ENCODE results near the gene FYN. TPM values are rescaled to one million over a fixed set of nuclear protein-coding genes. Genes with fewer than 3 reads are reported as not detected.

The FYN gene
- total and polyA plus RNA-seq, 2 of the 4 experiments (the other 2 are of a cell fraction): 30.8 to 36.4 TPM

DNA sequence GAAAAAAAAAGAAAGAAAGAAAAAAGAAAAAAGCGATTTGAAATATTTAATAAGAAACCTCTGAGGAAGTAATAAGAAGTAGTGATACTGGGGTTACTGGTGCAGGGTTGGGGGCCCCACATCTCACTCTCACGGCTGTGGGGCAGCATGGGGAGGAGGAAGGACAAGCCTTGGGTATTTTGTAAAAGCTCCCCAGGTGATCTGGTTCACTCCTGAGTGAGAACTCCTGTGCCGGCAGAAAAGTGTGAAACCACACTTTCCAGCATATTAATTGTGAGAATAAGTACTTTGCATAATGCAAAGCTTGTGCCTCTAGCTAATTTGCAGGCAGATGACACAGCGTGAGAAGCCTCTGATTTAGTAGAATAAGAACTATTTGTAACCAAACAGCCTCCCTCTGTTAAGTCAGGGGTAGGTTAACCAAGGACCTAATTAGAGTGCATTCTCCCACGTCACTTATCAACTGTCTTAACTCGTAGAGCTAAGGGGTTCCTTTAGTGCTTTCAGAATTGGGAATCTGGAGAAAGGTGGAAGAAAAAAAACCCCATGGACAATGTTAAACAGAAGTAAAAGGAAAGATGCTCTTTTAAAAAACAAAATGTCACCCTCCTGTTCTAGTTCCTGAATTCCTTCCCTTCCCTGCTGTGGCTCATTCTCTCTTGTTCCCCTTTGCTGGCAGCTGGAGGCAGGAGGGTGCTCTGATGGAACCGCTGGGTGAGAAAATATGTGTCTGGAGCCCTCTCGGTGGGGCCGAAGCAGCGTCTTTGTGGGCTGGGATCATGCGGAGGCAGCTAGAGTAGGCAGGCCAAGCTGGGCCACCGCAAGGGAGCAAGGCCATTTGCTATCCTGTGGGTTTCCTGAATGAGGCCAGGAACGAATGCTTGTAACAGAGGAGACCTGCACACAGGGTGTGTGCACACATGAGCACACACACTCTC lies 108.7 kb downstream of the FYN start:
- H2AK9ac ChIP-seq (replicated peaks; ENCODE audit: low read depth, low read length, poor library complexity): no peak overlapping the region
- peaks cover 33% of the 10 kb centered on the region for H3K4me1 ChIP-seq (ENCODE audit: control insufficient read depth, insufficient read depth, low read length)
- H3K14ac ChIP-seq (replicated peaks; ENCODE audit: low read depth, low read length): peak overlapping the region; percentile 4; the same call in 1 of the 2 replicates
- H3K36me3 ChIP-seq (ENCODE audit: control insufficient read depth, insufficient read depth, low read length): no peaks in the 10 kb centered on the region
- H4K8ac ChIP-seq (ENCODE audit: low read depth in 2 of 2, low read length in 2 of 2): peak overlapping the region in 1 of 2 experiments; percentile 30; a peak in 2 of 4 replicates
- H3K23ac ChIP-seq (ENCODE audit: low read depth, low read length): no peak overlapping the region
- H3K9me1 ChIP-seq (ENCODE audit: insufficient read depth, low read length): no peaks in the 10 kb centered on the region
- no peak for ATAC-seq (ENCODE audit: low read depth)
- H4K91ac ChIP-seq (ENCODE audit: insufficient read depth, low read depth, low read length): peak overlapping the region; percentile 58; the same call in 1 of the 2 replicates
- in situ Hi-C loops (cut with MboI; ENCODE audit: low sequenced_read_pairs) (no loop called here), intact Hi-C loops (cut with micrococcal nuclease) (no loop called here), dilution Hi-C loops (cut with HindIII; ENCODE audit: low sequenced_read_pairs, unreplicated experiment) (no loop called here)
- DNase-seq: no peak
- no peaks in the 10 kb centered on the region for H3K27me3 ChIP-seq (ENCODE audit: control insufficient read depth, insufficient read depth, low read length)
- peak overlapping the region; percentile 12 for H2BK5ac ChIP-seq (ENCODE audit: low read depth, low read length, poor library complexity, severe bottlenecking)
- H3K79me1 ChIP-seq (ENCODE audit: low read depth in 1 of 2, low read length in 2 of 2): peaks cover 17 to 23% of the 10 kb centered on the region in 2 experiments
- no peaks in the 10 kb centered on the region for H3K9me3 ChIP-seq (ENCODE audit: control insufficient read depth, insufficient read depth, low read length)
- POLR2A ChIA-PET (ENCODE audit: unreplicated experiment): no interaction called here
- H2AFZ ChIP-seq (replicated peaks; ENCODE audit: low read length, poor library complexity): peak overlapping the region; percentile 2
- no peak overlapping the region for H3K4me3 ChIP-seq (ENCODE audit: insufficient read depth, low read depth, low read length)
- no peak overlapping the region for H3K27ac ChIP-seq (ENCODE audit: insufficient read depth, low read length)
- no peak for TF ChIP-seq MXI1 (IDR thresholded peaks at IDR 0.05; ENCODE audit: borderline replicate concordance, low read depth, low read length)
- TF ChIP-seq CEBPB (IDR thresholded peaks at IDR 0.05; ENCODE audit: low read depth, low read length): no peak
- TF ChIP-seq, protein P1, sequence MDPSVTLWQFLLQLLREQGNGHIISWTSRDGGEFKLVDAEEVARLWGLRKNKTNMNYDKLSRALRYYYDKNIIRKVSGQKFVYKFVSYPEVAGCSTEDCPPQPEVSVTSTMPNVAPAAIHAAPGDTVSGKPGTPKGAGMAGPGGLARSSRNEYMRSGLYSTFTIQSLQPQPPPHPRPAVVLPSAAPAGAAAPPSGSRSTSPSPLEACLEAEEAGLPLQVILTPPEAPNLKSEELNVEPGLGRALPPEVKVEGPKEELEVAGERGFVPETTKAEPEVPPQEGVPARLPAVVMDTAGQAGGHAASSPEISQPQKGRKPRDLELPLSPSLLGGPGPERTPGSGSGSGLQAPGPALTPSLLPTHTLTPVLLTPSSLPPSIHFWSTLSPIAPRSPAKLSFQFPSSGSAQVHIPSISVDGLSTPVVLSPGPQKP (IDR thresholded peaks at IDR 0.05; ENCODE audit: borderline replicate concordance, low read depth, low read length): no peak
- no peak for TF ChIP-seq MAZ (IDR thresholded peaks at IDR 0.05; ENCODE audit: borderline replicate concordance, low read depth, low read length)
- no peak for TF ChIP-seq BHLHE40 (IDR thresholded peaks at IDR 0.05; ENCODE audit: low read depth, low read length)
- TF ChIP-seq NFE2L2 (IDR thresholded peaks at IDR 0.05; ENCODE audit: low read depth, low read length): no peak
- TF ChIP-seq CHD1 (IDR thresholded peaks at IDR 0.05; ENCODE audit: low read depth, low read length): no peak
- no peak for TF ChIP-seq RAD21 (IDR thresholded peaks at IDR 0.05; ENCODE audit: low read length)
- TF ChIP-seq, protein P2, sequence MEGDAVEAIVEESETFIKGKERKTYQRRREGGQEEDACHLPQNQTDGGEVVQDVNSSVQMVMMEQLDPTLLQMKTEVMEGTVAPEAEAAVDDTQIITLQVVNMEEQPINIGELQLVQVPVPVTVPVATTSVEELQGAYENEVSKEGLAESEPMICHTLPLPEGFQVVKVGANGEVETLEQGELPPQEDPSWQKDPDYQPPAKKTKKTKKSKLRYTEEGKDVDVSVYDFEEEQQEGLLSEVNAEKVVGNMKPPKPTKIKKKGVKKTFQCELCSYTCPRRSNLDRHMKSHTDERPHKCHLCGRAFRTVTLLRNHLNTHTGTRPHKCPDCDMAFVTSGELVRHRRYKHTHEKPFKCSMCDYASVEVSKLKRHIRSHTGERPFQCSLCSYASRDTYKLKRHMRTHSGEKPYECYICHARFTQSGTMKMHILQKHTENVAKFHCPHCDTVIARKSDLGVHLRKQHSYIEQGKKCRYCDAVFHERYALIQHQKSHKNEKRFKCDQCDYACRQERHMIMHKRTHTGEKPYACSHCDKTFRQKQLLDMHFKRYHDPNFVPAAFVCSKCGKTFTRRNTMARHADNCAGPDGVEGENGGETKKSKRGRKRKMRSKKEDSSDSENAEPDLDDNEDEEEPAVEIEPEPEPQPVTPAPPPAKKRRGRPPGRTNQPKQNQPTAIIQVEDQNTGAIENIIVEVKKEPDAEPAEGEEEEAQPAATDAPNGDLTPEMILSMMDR (conservative IDR thresholded peaks at IDR 0.05; ENCODE audit: low read depth, low read length): no peak
- no peak for TF ChIP-seq MAFK (IDR thresholded peaks at IDR 0.05; ENCODE audit: low read depth, low read length)
- H4K5ac ChIP-seq (ENCODE audit: low read depth, low read length): no peak overlapping the region
- WGBS, 2 experiments (ENCODE audit: extremely low coverage in 2 of 2, insufficient read length in 1 of 2): 100% methylated on average over 1 of the region's 13 CpGs; no CpG with 5 or more reads in 1 of the 2 experiments
- 0 out of 3 replicates have a peak overlapping the region, but pooled peaks have one; percentile 7 for H2BK15ac ChIP-seq (ENCODE audit: low read depth, low read length)
- 0 out of 2 replicates have a peak, but pooled peaks cover 3% of the 10 kb centered on the region for H4K20me1 ChIP-seq (ENCODE audit: insufficient read depth, low read length)
- H3K9ac ChIP-seq (ENCODE audit: low read depth, low read length): no peak overlapping the region
- no peak overlapping the region; the same call in 1 of the 2 replicates for H2AK5ac ChIP-seq (ENCODE audit: low read depth, low read length)
- peak overlapping the region; percentile 20 for H2BK20ac ChIP-seq (ENCODE audit: low read depth, low read length)
- CTCF ChIA-PET: interaction anchor here (1.3 kb wide), 1 partner anchor 10 kb away, joined by 4 read pairs; no protein-coding TSS in a partner anchor
- peak overlapping the region; percentile 36; the same call in 1 of the 2 replicates for H2BK120ac ChIP-seq (ENCODE audit: low read depth, low read length)
- H3K18ac ChIP-seq (ENCODE audit: low read depth, low read length): peak overlapping the region; percentile 30; the same call in 1 of the 2 replicates
- no peak overlapping the region for H3K56ac ChIP-seq (ENCODE audit: extremely low read depth, insufficient read depth, low read length)
- BruUV-seq (replicated peaks): no TSS peak
- H3K4me2 ChIP-seq (ENCODE audit: low read depth, low read length): no peak overlapping the region
- H3K4ac ChIP-seq (ENCODE audit: low read depth, low read length): peak overlapping the region; percentile 15

Data from IMR-90 (cell line).